ENCODE measurements around the gene VASH2. TPM values are rescaled to one million over a fixed set of nuclear protein-coding genes. Genes with fewer than 3 reads are reported as not detected.
A peak's percentile ranks its signal among the peaks of the same experiment; 100 is the strongest.
"Not testable (repeated sequence)": the region's sequence is repeated elsewhere in the genome, so short reads cannot be mapped to it uniquely, and the experiment has no call there.

VASH2 gene
- 100 to 1,000 TPM in 1 of 12 donors, 10 to 100 TPM in 11; 36.3 to 133 (median 58.0) TPM for polyA plus RNA-seq (ENCODE audit: insufficient read length in 12 of 12)
- long read RNA-seq, donor 1: 0 reads
- long read RNA-seq, donor 2, partial matches to known transcripts: 24 of 33 reads
- long read RNA-seq, donor 2, other reads (novel, unspliced or antisense): 5 of 33 reads
- long read RNA-seq, donor 3, partial matches to known transcripts: 0 of 2 reads
- long read RNA-seq, donor 3, other reads (novel, unspliced or antisense): 0 of 2 reads
- long read RNA-seq, donor 4, partial matches to known transcripts: 0 of 3 reads
- long read RNA-seq, donor 4, other reads (novel, unspliced or antisense): 0 of 3 reads
- long read RNA-seq, donor 5, partial matches to known transcripts: 11 of 25 reads
- long read RNA-seq, donor 5, other reads (novel, unspliced or antisense): 12 of 25 reads
- long read RNA-seq, donor 6, partial matches to known transcripts: 0 of 1 reads
- long read RNA-seq, donor 6, other reads (novel, unspliced or antisense): 0 of 1 reads
- long read RNA-seq, donor 7, partial matches to known transcripts: 0 of 1 reads
- long read RNA-seq, donor 7, other reads (novel, unspliced or antisense): 0 of 1 reads
- long read RNA-seq, donor 8, partial matches to known transcripts: 7 of 9 reads
- long read RNA-seq, donor 8, other reads (novel, unspliced or antisense): 0 of 9 reads
- long read RNA-seq, donor 9: 0 reads
- long read RNA-seq, donor 10, full-length matches to known transcripts: 3 of 10 reads
- long read RNA-seq, donor 10, partial matches to known transcripts: 0 of 10 reads
- long read RNA-seq, donor 10, other reads (novel, unspliced or antisense): 7 of 10 reads
- long read RNA-seq, donor 11, partial matches to known transcripts: 0 of 8 reads
- long read RNA-seq, donor 11, other reads (novel, unspliced or antisense): 8 of 8 reads

- DNase-seq: peak; percentile 95
Observed at GRCh38 chr1:212950243-212951125, at the start of gene VASH2. VASH2 (plus strand) TSS chr1:212950541; CDS start chr1:212951543, 1,002 bp downstream.

- DNase-seq: no peak
Observed at GRCh38 chr1:212901290-212901689, 49.1 kb upstream of the VASH2 start.

- no peak for DNase-seq
Observed at GRCh38 chr1:212902054-212902453, 48.3 kb upstream of the VASH2 start.

GRCh38 chr1:212903664-212904063 lies 46.7 kb upstream of the VASH2 start:
- no peak for DNase-seq

DNA sequence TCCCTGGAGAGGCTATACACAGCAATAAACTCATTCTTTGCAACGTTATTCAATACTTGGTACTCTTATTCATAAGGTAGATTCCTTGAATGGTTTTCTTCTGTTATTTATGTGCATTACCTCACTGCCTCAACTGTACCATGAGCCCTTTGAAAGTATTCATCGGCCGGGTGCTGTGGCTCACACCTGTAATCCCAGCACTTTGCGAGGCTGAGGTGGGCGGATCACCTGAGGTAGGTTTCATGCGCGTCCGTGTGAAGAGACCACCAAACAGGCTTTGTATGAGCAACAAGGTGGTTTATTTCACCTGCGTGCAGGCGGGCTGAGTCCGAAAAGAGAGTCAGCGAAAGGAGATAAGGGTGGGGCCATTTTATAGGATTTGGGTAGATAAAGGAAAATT lies 42.3 kb upstream of the VASH2 start:
- DNase-seq: not testable (repeated sequence)

GRCh38 chr1:212908971-212909370 lies 41.4 kb upstream of the VASH2 start:
- no peak for DNase-seq

DNA sequence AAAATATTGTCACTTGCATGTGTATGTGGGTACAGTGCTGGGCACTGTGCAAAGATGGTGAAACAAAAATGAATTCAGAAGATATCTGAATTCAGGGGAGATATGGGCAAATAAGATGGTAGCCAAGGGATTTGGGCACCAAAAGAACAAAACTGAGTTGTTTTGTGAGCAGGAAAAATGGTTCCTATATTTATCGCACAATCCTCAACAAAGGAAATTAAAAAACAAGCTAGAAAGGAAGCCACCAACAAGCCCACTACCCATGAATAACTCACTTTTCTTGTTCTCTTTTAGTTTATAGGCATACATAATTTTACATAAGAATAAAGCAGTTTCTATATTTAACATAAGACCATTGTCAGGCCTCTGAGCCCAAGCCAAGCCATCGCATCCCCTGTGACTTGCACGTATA lies 40.7 kb upstream of the VASH2 start:
- no peak for DNase-seq

DNA sequence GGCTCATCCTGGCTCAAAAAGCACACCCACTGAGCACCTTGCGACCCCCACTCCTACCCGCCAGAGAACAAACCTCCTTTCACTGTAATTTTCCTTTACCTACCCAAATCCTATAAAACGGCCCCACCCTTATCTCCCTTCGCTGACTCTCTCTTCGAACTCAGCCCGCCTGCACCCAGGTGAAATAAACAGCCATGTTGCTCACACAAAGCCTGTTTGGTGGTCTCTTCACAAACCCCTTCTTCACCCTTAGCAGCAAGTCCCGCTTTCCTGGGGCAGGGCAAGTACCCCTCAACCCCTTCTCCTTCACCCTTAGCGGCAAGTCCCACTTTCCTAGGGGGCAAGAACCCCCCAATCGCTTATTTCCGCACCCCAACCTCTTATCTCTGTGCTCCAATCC lies 40.1 kb upstream of the VASH2 start:
- not testable (repeated sequence) for DNase-seq

- DNase-seq: not testable (repeated sequence)
Observed at GRCh38 chr1:212913638-212914037, 36.7 kb upstream of the VASH2 start.

GRCh38 chr1:212914110-212914509 lies 36.2 kb upstream of the VASH2 start:
- DNase-seq: not testable (repeated sequence)

DNA sequence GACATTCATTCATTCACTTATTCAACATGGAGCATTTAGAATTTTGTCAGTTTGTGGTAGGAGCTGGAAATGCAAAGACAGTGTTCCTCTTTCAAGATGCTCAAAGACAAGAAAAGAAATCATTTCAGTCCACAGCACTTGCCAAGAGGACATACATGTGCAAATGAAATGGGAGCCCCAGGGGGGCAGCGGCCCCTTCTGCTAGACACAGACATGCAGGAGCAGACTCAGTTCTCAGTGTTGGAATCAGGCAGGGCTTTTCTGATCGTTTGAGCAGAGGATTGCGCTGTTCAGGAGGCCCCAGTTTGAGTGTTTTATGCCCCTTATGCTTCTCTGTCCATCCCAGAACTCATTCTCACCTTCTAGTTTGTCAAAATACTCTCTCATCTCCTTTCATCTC lies 35.6 kb upstream of the VASH2 start:
- DNase-seq: no peak

GRCh38 chr1:212915245-212916091 lies 34.9 kb upstream of the VASH2 start:
- peak; percentile 91 for DNase-seq

GRCh38 chr1:212916481-212917133 lies 33.7 kb upstream of the VASH2 start:
- peak; percentile 26 for DNase-seq

DNA sequence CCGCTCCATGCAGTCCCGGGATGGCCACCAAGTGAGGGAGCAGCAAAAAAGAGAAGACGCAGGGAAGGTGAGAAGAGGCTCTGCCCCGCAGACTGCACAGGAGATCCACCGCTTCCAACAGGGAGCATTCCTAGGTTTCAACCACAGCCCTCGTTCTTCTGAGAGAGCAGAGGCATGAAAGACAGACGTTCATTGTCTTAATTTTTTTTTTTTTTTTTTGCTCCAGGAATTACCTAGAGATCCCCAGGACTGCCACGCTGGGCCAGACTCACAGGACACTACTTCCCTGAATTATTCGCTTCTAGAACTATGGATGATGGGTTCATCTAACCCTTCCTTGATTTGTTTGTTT lies 33.2 kb upstream of the VASH2 start:
- no peak for DNase-seq

GRCh38 chr1:212917858-212918257 lies 32.5 kb upstream of the VASH2 start:
- DNase-seq: no peak

DNA sequence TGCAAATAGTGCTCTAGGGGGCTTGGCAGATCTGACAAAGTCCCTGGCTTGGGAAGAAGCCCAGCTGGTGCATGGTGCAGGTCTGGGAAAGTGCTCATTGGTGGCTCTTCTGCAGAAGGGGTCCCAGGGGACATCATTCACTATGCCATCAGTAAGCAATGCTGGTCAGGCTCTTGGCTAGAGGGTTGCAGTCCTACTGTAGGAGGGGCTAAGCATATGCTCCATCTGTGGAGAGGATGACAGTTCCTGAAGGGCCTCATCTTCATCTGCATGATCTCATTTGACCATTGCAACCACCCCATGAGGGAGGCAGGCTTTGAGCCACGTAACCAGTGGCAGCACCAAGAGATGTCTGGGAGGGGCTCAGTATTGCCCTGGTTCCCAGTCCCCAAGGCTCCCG lies 31.5 kb upstream of the VASH2 start:
- no peak for DNase-seq

- DNase-seq: no peak
Observed at GRCh38 chr1:212920246-212920645, 30.1 kb upstream of the VASH2 start.

GRCh38 chr1:212920896-212921295 lies 29.4 kb upstream of the VASH2 start:
- DNase-seq: no peak

- DNase-seq: no peak
Observed at GRCh38 chr1:212922016-212922415, 28.3 kb upstream of the VASH2 start.

DNA sequence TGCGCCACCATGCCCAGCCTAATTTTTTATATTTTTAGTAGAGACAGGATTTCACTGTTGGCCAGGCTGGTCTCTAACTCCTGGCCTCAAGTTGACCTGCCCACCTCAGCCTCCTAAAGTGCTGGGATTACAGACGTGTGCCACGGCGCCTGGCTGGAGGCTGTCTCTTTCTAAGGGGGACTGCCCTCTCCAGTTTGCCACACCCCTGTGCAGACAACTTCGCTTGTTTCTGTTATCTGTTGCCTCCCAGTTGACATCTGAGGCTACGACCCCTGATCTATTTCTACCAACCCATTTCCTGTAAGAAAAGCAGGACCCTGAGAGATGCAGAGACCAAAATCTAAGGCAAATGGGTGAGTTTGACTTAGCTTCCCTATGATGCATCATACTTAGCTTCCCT lies 24.0 kb upstream of the VASH2 start:
- DNase-seq: no peak

Data from muscle of arm (tissue), 14 donors.